Body of pancreas (tissue), 4 donors: Measurements from ENCODE around the gene CBX4.

Experiments used
- POLR2A ChIP-seq, 3 donors: fragments of 450-650 bp; IDR thresholded peaks; one replicate each; pipeline ENCODE4 v1.6.1; 2016; ENCODE audit warnings: antibody characterized with exemption in 3 of 3, mild to moderate bottlenecking in 2 of 3
- TF ChIP-seq, protein P1 (sequence below), 7 experiments: fragments of 450-650 bp in 4 of 7; fragments of 200-600 bp in 3 of 7; sonication (generic) in 3 of 7; IDR thresholded peaks; one replicate each; pipeline ENCODE4 v1.5.1; 2016 to 2019; ENCODE audit warnings: antibody characterized with exemption in 7 of 7

- TF ChIP-seq, protein P1, sequence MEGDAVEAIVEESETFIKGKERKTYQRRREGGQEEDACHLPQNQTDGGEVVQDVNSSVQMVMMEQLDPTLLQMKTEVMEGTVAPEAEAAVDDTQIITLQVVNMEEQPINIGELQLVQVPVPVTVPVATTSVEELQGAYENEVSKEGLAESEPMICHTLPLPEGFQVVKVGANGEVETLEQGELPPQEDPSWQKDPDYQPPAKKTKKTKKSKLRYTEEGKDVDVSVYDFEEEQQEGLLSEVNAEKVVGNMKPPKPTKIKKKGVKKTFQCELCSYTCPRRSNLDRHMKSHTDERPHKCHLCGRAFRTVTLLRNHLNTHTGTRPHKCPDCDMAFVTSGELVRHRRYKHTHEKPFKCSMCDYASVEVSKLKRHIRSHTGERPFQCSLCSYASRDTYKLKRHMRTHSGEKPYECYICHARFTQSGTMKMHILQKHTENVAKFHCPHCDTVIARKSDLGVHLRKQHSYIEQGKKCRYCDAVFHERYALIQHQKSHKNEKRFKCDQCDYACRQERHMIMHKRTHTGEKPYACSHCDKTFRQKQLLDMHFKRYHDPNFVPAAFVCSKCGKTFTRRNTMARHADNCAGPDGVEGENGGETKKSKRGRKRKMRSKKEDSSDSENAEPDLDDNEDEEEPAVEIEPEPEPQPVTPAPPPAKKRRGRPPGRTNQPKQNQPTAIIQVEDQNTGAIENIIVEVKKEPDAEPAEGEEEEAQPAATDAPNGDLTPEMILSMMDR (IDR thresholded peaks at IDR 0.05), result no peak
- TF ChIP-seq POLR2A (IDR thresholded peaks at IDR 0.05), result no peak
These were observed 48.3 kb upstream of the CBX4 start for GRCh38 chr17:79887451-79887991.
